ENCODE results near the gene PIP4K2A.

DNA sequence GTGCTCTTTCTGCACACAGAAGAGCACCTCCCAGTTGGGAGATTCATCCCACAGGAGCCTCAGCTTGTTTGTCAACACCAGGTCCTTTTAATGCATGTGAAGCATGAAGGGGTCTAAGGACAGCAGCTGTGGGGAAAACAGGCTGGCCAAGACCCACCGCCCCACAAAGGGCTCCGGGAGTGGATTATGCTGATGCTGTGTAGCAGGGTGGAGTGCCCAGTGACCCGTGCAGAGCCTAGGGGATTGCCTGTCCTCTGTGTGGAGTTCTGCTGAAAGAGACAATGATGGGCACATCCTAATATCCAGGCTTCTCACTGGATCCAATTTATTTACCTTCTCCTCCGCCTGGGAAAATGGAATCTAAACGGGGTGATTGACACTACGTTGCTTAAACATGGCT lies 74.0 kb downstream of the PIP4K2A start:
- TF ChIP-seq BACH2 (CRISPR knock-in tag; IDR thresholded peaks at IDR 0.05; ENCODE audit: borderline replicate concordance) (no peak), GLIS3 (CRISPR knock-in tag; IDR thresholded peaks at IDR 0.05) (no peak), ZNF8 (CRISPR knock-in tag; IDR thresholded peaks at IDR 0.05) (no peak), RARB (CRISPR knock-in tag; IDR thresholded peaks at IDR 0.05) (no peak)
- TF ChIP-seq, protein P1, sequence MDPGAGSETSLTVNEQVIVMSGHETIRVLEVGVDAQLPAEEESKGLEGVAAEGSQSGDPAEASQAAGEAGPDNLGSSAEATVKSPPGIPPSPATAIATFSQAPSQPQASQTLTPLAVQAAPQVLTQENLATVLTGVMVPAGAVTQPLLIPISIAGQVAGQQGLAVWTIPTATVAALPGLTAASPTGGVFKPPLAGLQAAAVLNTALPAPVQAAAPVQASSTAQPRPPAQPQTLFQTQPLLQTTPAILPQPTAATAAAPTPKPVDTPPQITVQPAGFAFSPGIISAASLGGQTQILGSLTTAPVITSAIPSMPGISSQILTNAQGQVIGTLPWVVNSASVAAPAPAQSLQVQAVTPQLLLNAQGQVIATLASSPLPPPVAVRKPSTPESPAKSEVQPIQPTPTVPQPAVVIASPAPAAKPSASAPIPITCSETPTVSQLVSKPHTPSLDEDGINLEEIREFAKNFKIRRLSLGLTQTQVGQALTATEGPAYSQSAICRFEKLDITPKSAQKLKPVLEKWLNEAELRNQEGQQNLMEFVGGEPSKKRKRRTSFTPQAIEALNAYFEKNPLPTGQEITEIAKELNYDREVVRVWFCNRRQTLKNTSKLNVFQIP (CRISPR knock-in tag; IDR thresholded peaks at IDR 0.05; ENCODE audit: borderline replicate concordance, low read depth) = no peak

Measured in SK-N-SH treated with all-trans-retinoic acid at 6 μM for 48 hours (cell line).